Measurements from ENCODE around the gene GUCY2C. TPM values are rescaled to one million over a fixed set of nuclear protein-coding genes. Genes with fewer than 3 reads are reported as not detected.
A peak's percentile ranks its signal among the peaks of the same experiment; 100 is the strongest.

Gene GUCY2C
- total RNA-seq, 1 donor, result not detected

- DNase-seq (ENCODE audit: low read depth in 2 of 3, low spot score in 2 of 3), result no peak
Observed at GRCh38 chr12:14576896-14577295, 119.5 kb downstream of the GUCY2C start.

GRCh38 chr12:14575585-14575984 lies 120.8 kb downstream of the GUCY2C start:
- no peak for DNase-seq (ENCODE audit: low read depth in 2 of 3, low spot score in 2 of 3)

DNA sequence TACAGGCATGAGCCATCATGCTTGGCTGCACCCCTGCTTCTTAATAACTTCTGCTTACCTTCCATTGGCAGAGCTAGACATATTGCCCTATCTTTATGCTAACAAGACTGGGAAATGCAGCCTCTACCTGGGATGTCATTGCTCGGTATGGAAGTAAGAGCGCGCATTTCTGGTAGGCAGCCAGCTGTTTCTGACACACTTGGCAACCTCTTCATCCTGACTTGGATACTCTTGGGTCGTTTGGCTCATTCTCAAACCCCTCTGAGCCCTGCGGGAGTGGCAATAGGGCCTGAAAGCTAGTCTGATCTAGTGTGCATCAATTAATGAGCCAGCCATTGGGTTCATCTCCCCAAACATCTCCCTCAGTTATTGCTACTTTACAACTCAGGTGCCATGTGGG lies 123.3 kb downstream of the GUCY2C start:
- DNase-seq (ENCODE audit: low read depth in 2 of 3, low spot score in 2 of 3), result no peak

- no peak for DNase-seq (ENCODE audit: low read depth in 2 of 3, low spot score in 2 of 3)
Observed at GRCh38 chr12:14572401-14572800, 124.0 kb downstream of the GUCY2C start.

DNA sequence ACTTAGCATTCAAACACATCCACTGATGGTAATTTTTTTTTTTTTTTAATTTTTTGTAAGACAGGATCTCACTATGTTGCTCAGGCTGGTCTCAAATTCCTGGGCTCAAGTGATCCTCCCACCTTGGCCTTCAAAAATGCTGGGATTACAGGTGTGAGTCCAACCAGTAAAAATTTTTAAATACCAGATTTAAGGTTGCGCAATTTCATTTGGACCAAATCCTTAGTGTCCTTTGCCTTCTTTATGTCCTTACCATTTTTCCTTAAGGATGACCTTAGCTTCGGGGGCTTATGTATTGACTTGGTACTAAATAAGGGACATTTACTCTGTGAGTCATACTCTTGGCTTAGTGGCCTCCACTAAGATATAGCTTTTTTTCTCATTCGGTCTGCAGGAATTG lies 124.6 kb downstream of the GUCY2C start:
- DNase-seq (ENCODE audit: low read depth in 2 of 3, low spot score in 2 of 3), result no peak

- DNase-seq (ENCODE audit: low read depth in 2 of 3, low spot score in 2 of 3), result no peak
Observed at GRCh38 chr12:14570231-14570630, 126.2 kb downstream of the GUCY2C start.

GRCh38 chr12:14567351-14568162 lies 128.8 kb downstream of the GUCY2C start, which contains the start of gene PLBD1:
Gene PLBD1, minus strand, starts transcription at chr12:14567883. Its CDS starts 187 bp downstream, at chr12:14567696.
- peak in 2 of 3 donors; percentile 29 to 33 for DNase-seq (ENCODE audit: low read depth in 2 of 3, low spot score in 2 of 3)

GRCh38 chr12:14564336-14564959 lies 132.0 kb downstream of the GUCY2C start:
- no peak for DNase-seq (ENCODE audit: low read depth in 2 of 3, low spot score in 2 of 3)

- no peak for DNase-seq (ENCODE audit: low read depth in 2 of 3, low spot score in 2 of 3)
Observed at GRCh38 chr12:14563046-14563445, 133.4 kb downstream of the GUCY2C start.

Other genes with a start within 250 kb of the GUCY2C start
- 1.1 TPM for gene PLBD1, start 128.7 kb downstream of the GUCY2C start, total RNA-seq
- 6.5 TPM for gene WBP11, start 106.9 kb upstream of the GUCY2C start, total RNA-seq
- 0.27 TPM for gene C12orf60, start 107.1 kb upstream of the GUCY2C start, total RNA-seq
- gene SMCO3, start 117.6 kb upstream of the GUCY2C start, total RNA-seq, result not detected
- gene ART4, start 146.9 kb upstream of the GUCY2C start, total RNA-seq, result 0.27 TPM
- gene MGP, start 189.3 kb upstream of the GUCY2C start, total RNA-seq, result under 0.01 TPM
- gene ERP27, start 241.9 kb upstream of the GUCY2C start, total RNA-seq, result 1.3 TPM